T follicular helper cell (primary cell): ENCODE results near the gene PLXNB1.

Experiments
- DNase-seq: peaks from one replicate; pipeline ENCODE4 v3.0.0-alpha.2; 2020; ENCODE audit warnings: low read depth

PLXNB1 gene

GRCh38 chr3:48370333-48370713, 59.6 kb downstream of the PLXNB1 start:
- no peak for DNase-seq

GRCh38 chr3:48369693-48370332, 60.1 kb downstream of the PLXNB1 start:
- DNase-seq, result no peak

GRCh38 chr3:48367201-48367600, 62.7 kb downstream of the PLXNB1 start:
- no peak for DNase-seq

GRCh38 chr3:48364840-48365239, 65.0 kb downstream of the PLXNB1 start:
- no peak for DNase-seq

- DNase-seq, result no peak
These were observed 68.0 kb downstream of the PLXNB1 start for GRCh38 chr3:48361928-48362327.

- no peak for DNase-seq
These were observed 73.5 kb downstream of the PLXNB1 start for GRCh38 chr3:48356419-48356818.

GRCh38 chr3:48353987-48354386, 75.9 kb downstream of the PLXNB1 start:
- no peak for DNase-seq
